ENCODE results near the gene CAMK2G. TPM values are rescaled to one million over a fixed set of nuclear protein-coding genes. Genes with fewer than 3 reads are reported as not detected.

The CAMK2G gene
- total RNA-seq, 1 donor from 2014 or later, result 36.6 TPM

DNA sequence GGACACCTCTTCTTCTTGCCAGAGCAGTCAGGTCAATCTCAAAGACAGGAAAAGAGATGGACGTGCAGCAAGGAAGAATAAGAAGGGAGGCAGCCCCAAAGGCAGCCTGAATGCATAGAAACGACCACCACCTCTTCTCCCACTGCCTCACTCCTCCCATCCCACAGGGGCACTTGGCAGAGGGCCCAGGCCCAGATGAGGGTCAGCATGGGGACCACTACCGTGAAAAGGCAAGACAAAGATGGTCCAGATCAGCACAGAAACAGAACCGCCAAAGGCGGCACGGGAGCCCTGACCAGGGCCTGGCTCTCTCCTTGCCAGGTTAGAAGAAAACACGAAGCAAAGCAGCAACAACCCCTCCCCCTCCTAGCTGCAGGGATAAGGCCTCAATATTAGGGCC, 61.0 kb downstream of the CAMK2G start:
- TF ChIP-seq EZH2phosphoT487 (IDR thresholded peaks at IDR 0.05) (no peak), EZH2 (IDR thresholded peaks at IDR 0.05) (no peak)
- TF ChIP-seq, protein P1, sequence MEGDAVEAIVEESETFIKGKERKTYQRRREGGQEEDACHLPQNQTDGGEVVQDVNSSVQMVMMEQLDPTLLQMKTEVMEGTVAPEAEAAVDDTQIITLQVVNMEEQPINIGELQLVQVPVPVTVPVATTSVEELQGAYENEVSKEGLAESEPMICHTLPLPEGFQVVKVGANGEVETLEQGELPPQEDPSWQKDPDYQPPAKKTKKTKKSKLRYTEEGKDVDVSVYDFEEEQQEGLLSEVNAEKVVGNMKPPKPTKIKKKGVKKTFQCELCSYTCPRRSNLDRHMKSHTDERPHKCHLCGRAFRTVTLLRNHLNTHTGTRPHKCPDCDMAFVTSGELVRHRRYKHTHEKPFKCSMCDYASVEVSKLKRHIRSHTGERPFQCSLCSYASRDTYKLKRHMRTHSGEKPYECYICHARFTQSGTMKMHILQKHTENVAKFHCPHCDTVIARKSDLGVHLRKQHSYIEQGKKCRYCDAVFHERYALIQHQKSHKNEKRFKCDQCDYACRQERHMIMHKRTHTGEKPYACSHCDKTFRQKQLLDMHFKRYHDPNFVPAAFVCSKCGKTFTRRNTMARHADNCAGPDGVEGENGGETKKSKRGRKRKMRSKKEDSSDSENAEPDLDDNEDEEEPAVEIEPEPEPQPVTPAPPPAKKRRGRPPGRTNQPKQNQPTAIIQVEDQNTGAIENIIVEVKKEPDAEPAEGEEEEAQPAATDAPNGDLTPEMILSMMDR (IDR thresholded peaks at IDR 0.05), result no peak
- H3K36me3 Mint-ChIP-seq, result peaks cover 9% of the 10 kb centered on the region
- peak overlapping the region; percentile 56 for H3K4me3 Mint-ChIP-seq
- Histone ChIP-seq H3K79me2 (ENCODE audit: low read depth) (peaks cover 8% of the 10 kb centered on the region), H3K4me2 (no peak overlapping the region), H3F3A (ENCODE audit: low read depth) (peaks cover 14% of the 10 kb centered on the region), H4K20me1 (ENCODE audit: low read depth) (peaks cover 14% of the 10 kb centered on the region), H3K9me3 (ENCODE audit: low read depth) (no peaks in the 10 kb centered on the region), H3K36me3 (no peaks in the 10 kb centered on the region), H3K4me3 (no peak overlapping the region), H3K27me3 (no peaks in the 10 kb centered on the region), H2AFZ (replicated peaks) (no peak overlapping the region), H3K27ac (no peak overlapping the region), H3K4me1 (peaks cover 16% of the 10 kb centered on the region), H3K9ac (no peak overlapping the region)
- H3K4me1 Mint-ChIP-seq, result peaks cover 17% of the 10 kb centered on the region
- DNase-seq (ENCODE audit: low spot score), result no peak
- H3K27me3 Mint-ChIP-seq (ENCODE audit: insufficient read depth, low read depth), result peaks cover 5% of the 10 kb centered on the region
- no peak overlapping the region for H3K27ac Mint-ChIP-seq
- no peaks in the 10 kb centered on the region for H3K9me3 Mint-ChIP-seq

DNA sequence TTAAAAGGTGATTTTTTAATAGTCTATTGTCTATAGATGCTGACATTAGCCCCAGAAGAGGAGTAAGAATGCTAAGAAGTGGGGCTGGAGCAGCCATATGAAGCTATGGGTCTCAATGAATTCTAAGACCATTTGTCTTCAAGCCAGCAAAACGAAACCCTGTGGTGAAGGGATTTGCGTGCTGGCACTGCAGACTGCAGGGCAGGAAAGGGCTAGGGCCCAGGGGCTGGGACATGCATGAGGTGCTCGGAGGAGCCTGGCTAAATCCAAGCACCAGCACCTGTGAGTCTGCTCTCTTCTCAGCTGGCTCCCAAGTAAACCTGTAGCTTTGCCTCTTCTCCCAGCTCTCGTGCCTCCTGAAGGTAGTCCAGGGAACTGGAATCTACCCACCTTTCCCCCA, 61.7 kb downstream of the CAMK2G start:
- peak overlapping the region; percentile 78 for H3K4me3 Mint-ChIP-seq
- H3K36me3 ChIP-seq, result no peaks in the 10 kb centered on the region
- no peak overlapping the region for H3K27ac Mint-ChIP-seq

DNA sequence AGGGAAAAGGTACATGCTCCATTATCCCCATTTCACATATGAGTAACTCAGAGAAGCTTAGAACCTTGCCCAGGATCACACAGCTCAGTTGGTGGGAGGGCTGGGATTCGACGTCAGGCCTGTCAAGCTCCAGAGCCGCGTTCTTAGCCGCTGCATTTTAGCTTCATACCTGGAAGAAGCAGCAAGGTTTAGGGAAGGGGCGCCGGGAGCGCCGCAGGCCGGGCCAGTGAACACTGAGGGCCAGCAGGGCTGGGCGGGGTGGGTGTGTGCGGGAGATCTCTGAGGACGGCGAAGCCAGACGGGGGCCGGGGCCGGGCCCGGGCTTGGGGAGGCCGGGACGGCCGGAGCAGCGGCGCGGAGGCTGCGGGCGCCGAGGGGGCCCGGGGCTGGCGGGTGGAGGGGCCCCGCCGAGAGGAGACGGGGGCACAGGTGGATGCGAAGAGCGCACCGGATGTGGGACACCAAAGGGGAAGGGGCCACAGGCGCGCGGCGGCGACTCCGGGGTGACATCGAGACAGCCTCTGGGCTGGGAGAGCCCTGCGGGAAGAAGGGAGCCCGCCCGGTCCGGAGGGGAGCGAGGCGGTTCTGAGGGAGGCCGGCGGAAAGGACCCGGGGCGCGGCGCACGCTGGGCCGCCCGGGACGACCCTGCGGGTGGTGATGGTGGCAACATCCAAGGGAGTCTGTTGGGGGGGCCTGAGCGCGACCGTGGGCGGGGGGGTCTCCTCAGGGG, 63.5 kb downstream of the CAMK2G start:
- peak; percentile 61 for DNase-seq (ENCODE audit: low spot score)
- Histone ChIP-seq H3F3A (ENCODE audit: low read depth) (peaks cover 14% of the 10 kb centered on the region), H3K4me3 (peak overlapping the region; percentile 73), H3K4me2 (peak overlapping the region; percentile 81), H3K27ac (no peak overlapping the region), H2AFZ (replicated peaks) (peak overlapping the region; percentile 88), H3K79me2 (ENCODE audit: low read depth) (peaks cover 8% of the 10 kb centered on the region), H4K20me1 (ENCODE audit: low read depth) (peaks cover 19% of the 10 kb centered on the region), H3K4me1 (peaks cover 16% of the 10 kb centered on the region), H3K36me3 (no peaks in the 10 kb centered on the region), H3K9ac (peak overlapping the region; percentile 87), H3K27me3 (no peaks in the 10 kb centered on the region), H3K9me3 (ENCODE audit: low read depth) (no peaks in the 10 kb centered on the region)
- H3K4me1 Mint-ChIP-seq, result peaks cover 17% of the 10 kb centered on the region
- TF ChIP-seq, protein P1 (IDR thresholded peaks at IDR 0.05), result no peak
- H3K27ac Mint-ChIP-seq, result peak overlapping the region; percentile 13
- H3K4me3 Mint-ChIP-seq, result peak overlapping the region; percentile 92
- peaks cover 19% of the 10 kb centered on the region for H3K36me3 Mint-ChIP-seq
- no peaks in the 10 kb centered on the region for H3K9me3 Mint-ChIP-seq
- H3K27me3 Mint-ChIP-seq (ENCODE audit: insufficient read depth, low read depth), result peaks cover 5% of the 10 kb centered on the region

More for the DNA sequence above, 61.7 kb downstream of the CAMK2G start:
- peaks cover 5% of the 10 kb centered on the region for H3K27me3 Mint-ChIP-seq (ENCODE audit: insufficient read depth, low read depth)
- no peak overlapping the region for H2AFZ ChIP-seq (replicated peaks)
- peaks cover 19% of the 10 kb centered on the region for H4K20me1 ChIP-seq (ENCODE audit: low read depth)
- H3K4me1 ChIP-seq, result peaks cover 16% of the 10 kb centered on the region
- peak; percentile 83 for DNase-seq (ENCODE audit: low spot score)
- H3K9me3 Mint-ChIP-seq, result no peaks in the 10 kb centered on the region
- peaks cover 9% of the 10 kb centered on the region for H3K36me3 Mint-ChIP-seq
- H3K4me3 ChIP-seq, result peak overlapping the region; percentile 73
- peaks cover 17% of the 10 kb centered on the region for H3K4me1 Mint-ChIP-seq
- H3F3A ChIP-seq (ENCODE audit: low read depth), result peaks cover 14% of the 10 kb centered on the region
- TF ChIP-seq EZH2phosphoT487 (IDR thresholded peaks at IDR 0.05), result no peak
- TF ChIP-seq, protein P1 (IDR thresholded peaks at IDR 0.05), result no peak
- TF ChIP-seq EZH2 (IDR thresholded peaks at IDR 0.05), result no peak
- H3K4me2 ChIP-seq, result peak overlapping the region; percentile 70
- peaks cover 8% of the 10 kb centered on the region for H3K79me2 ChIP-seq (ENCODE audit: low read depth)
- H3K27ac ChIP-seq, result no peak overlapping the region
- no peaks in the 10 kb centered on the region for H3K9me3 ChIP-seq (ENCODE audit: low read depth)
- H3K9ac ChIP-seq, result no peak overlapping the region
- H3K27me3 ChIP-seq, result no peaks in the 10 kb centered on the region

All from neural progenitor cell (in vitro differentiated cells).